GM12865 (cell line): ENCODE data around the gene ASPM.

ENCODE experiments used
- DNase-seq: peaks from one replicate; pipeline ENCODE4 v3.0.0; 2010; ENCODE audit warnings: low read depth
- H3K4me3 ChIP-seq: 2 replicates; pipeline ENCODE4 v1.5.1; 2011; ENCODE audit warnings: mild to moderate bottlenecking, low read depth, low read length, control low read depth
- CTCF ChIP-seq: IDR thresholded peaks from 2 replicates; pipeline ENCODE4 v1.5.1; 2011; ENCODE audit warnings: low read length, control low read depth, low read depth, inconsistent platforms; ENCODE audit not compliant: insufficient read depth; ENCODE audit errors: missing control alignments

ASPM gene

GRCh38 chr1:197129698-197130097 lies 16.8 kb downstream of the ASPM start:
- H3K4me3 ChIP-seq, result no peak overlapping the region
- DNase-seq, result no peak
- no peak for TF ChIP-seq CTCF

- no peak for DNase-seq
- no peak for TF ChIP-seq CTCF
- no peak overlapping the region for H3K4me3 ChIP-seq
These were observed 19.1 kb downstream of the ASPM start for GRCh38 chr1:197127246-197127912.

- no peak for DNase-seq
- H3K4me3 ChIP-seq, result no peak overlapping the region
- no peak for TF ChIP-seq CTCF
These were observed 19.8 kb downstream of the ASPM start for GRCh38 chr1:197126691-197127090.

GRCh38 chr1:197124376-197124775 lies 22.1 kb downstream of the ASPM start:
- TF ChIP-seq CTCF, result no peak
- DNase-seq, result no peak
- no peak overlapping the region for H3K4me3 ChIP-seq

GRCh38 chr1:197116156-197116555 lies 30.3 kb downstream of the ASPM start:
- no peak for DNase-seq
- no peak for TF ChIP-seq CTCF

GRCh38 chr1:197106869-197107268 lies 39.6 kb downstream of the ASPM start:
- H3K4me3 ChIP-seq, result no peak overlapping the region
- no peak for TF ChIP-seq CTCF
- DNase-seq, result no peak

More at GRCh38 chr1:197116156-197116555, 30.3 kb downstream of the ASPM start:
- no peak overlapping the region for H3K4me3 ChIP-seq

- no peak for TF ChIP-seq CTCF
- DNase-seq, result no peak
- no peak overlapping the region for H3K4me3 ChIP-seq
These were observed 43.2 kb downstream of the ASPM start for GRCh38 chr1:197103300-197103699.
